B cell (primary cell): ENCODE measurements around the gene CUTA.

ENCODE experiments used
- EZH2 ChIP-seq: IDR thresholded peaks from 2 replicates; pipeline ENCODE4 v1.6.1; 2012; ENCODE audit warnings: borderline replicate concordance, low read depth, mild to moderate bottlenecking, moderate library complexity, low read length; ENCODE audit not compliant: insufficient read depth, poor library complexity, severe bottlenecking
- TF ChIP-seq, protein P1 (sequence below): fragments of 200-600 bp; IDR thresholded peaks from one replicate; pipeline ENCODE4 v1.8.0; 2022; ENCODE audit warnings: antibody characterized with exemption, mild to moderate bottlenecking

DNA sequence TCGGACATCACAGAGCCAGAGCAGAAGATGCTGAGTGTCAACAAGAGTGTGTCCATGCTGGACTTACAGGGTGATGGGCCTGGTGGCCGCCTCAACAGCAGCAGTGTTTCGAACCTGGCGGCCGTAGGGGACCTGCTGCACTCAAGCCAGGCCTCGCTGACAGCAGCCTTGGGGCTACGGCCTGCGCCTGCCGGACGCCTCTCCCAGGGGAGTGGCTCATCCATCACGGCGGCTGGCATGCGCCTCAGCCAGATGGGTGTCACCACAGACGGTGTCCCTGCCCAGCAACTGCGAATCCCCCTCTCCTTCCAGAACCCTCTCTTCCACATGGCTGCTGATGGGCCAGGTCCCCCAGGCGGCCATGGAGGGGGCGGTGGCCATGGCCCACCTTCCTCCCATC lies 25.1 kb upstream of the CUTA start:
- TF ChIP-seq, protein P1, sequence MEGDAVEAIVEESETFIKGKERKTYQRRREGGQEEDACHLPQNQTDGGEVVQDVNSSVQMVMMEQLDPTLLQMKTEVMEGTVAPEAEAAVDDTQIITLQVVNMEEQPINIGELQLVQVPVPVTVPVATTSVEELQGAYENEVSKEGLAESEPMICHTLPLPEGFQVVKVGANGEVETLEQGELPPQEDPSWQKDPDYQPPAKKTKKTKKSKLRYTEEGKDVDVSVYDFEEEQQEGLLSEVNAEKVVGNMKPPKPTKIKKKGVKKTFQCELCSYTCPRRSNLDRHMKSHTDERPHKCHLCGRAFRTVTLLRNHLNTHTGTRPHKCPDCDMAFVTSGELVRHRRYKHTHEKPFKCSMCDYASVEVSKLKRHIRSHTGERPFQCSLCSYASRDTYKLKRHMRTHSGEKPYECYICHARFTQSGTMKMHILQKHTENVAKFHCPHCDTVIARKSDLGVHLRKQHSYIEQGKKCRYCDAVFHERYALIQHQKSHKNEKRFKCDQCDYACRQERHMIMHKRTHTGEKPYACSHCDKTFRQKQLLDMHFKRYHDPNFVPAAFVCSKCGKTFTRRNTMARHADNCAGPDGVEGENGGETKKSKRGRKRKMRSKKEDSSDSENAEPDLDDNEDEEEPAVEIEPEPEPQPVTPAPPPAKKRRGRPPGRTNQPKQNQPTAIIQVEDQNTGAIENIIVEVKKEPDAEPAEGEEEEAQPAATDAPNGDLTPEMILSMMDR, result no peak
- no peak for TF ChIP-seq EZH2
